Mesenchymal stem cell (in vitro differentiated cells and primary cell): ENCODE data around the gene MYOCOS.

Experiments used
- DNase-seq: peaks from one replicate; pipeline ENCODE4 v3.0.0-alpha.2; 2013
- H2AFZ ChIP-seq: one replicate; pipeline ENCODE4 v1.6.1; 2013; ENCODE audit warnings: low read depth, mild to moderate bottlenecking, control low read depth, inconsistent platforms, low read length, moderate library complexity
- H2AK5ac ChIP-seq: 2 replicates; pipeline ENCODE4 v1.6.1; 2013; ENCODE audit warnings: low read length, moderate library complexity, mild to moderate bottlenecking, inconsistent platforms; ENCODE audit not compliant: severe bottlenecking
- H2BK120ac ChIP-seq: one replicate; pipeline ENCODE4 v1.6.1; 2013; ENCODE audit warnings: low read depth, mild to moderate bottlenecking, inconsistent platforms, low read length, moderate library complexity
- H2BK12ac ChIP-seq, 2 experiments: one replicate each; pipeline ENCODE4 v1.6.1; 2013; ENCODE audit warnings: inconsistent platforms in 2 of 2, low read length in 2 of 2, mild to moderate bottlenecking in 2 of 2, moderate library complexity in 2 of 2, control low read depth in 1 of 2
- H2BK15ac ChIP-seq: one replicate; pipeline ENCODE4 v1.6.1; 2013; ENCODE audit warnings: mild to moderate bottlenecking, low read depth, inconsistent platforms; ENCODE audit not compliant: poor library complexity, severe bottlenecking
- H2BK5ac ChIP-seq: 2 replicates; pipeline ENCODE4 v1.6.1; 2013; ENCODE audit warnings: low read depth, mild to moderate bottlenecking, low read length, control low read depth, inconsistent platforms; ENCODE audit not compliant: poor library complexity, severe bottlenecking
- H3K14ac ChIP-seq, 2 experiments: one replicate each; pipeline ENCODE4 v1.6.1; 2013; ENCODE audit warnings: inconsistent platforms in 2 of 2, low read length in 2 of 2, control low read depth in 1 of 2, mild to moderate bottlenecking in 1 of 2, moderate library complexity in 1 of 2
- H3K18ac ChIP-seq, 2 experiments: one replicate each; pipeline ENCODE4 v1.6.1; 2013; ENCODE audit warnings: inconsistent platforms in 2 of 2, low read length in 2 of 2, control low read depth in 1 of 2, low read depth in 1 of 2, mild to moderate bottlenecking in 1 of 2
- H3K23ac ChIP-seq, 2 experiments: one replicate each; pipeline ENCODE4 v1.6.1; 2013; ENCODE audit warnings: inconsistent platforms in 2 of 2, low read length in 2 of 2, mild to moderate bottlenecking in 2 of 2, moderate library complexity in 2 of 2, control low read depth in 1 of 2
- H3K27ac ChIP-seq: 2 replicates; pipeline ENCODE4 v1.5.1; 2013; ENCODE audit warnings: mild to moderate bottlenecking, moderate library complexity, low read length, control low read depth, inconsistent platforms; ENCODE audit not compliant: poor library complexity, severe bottlenecking
- H3K27me3 ChIP-seq, 2 experiments: 2 replicates each; pipeline versions ENCODE4 v1.6.1 to v1.7.0; 2013; ENCODE audit warnings: low read length in 2 of 2, mild to moderate bottlenecking in 2 of 2, moderate library complexity in 2 of 2, control low read depth in 1 of 2, inconsistent platforms in 1 of 2; ENCODE audit not compliant: control insufficient read depth in 1 of 2, insufficient read depth in 1 of 2
- H3K36me3 ChIP-seq, 2 experiments: 2 replicates each; pipeline versions ENCODE4 v1.6.1 to v1.7.0; 2013; ENCODE audit warnings: low read length in 2 of 2, control low read depth in 1 of 2, inconsistent platforms in 1 of 2, low read depth in 1 of 2, mild to moderate bottlenecking in 1 of 2; ENCODE audit not compliant: insufficient read depth in 2 of 2, control insufficient read depth in 1 of 2
- H3K4ac ChIP-seq, 2 experiments: one replicate each; pipeline ENCODE4 v1.6.1; 2013; ENCODE audit warnings: inconsistent platforms in 2 of 2, low read length in 2 of 2, mild to moderate bottlenecking in 2 of 2, moderate library complexity in 2 of 2, control low read depth in 1 of 2, low read depth in 1 of 2
- H3K4me1 ChIP-seq: 2 replicates; pipeline ENCODE4 v1.6.1; 2013; ENCODE audit warnings: low read depth, low read length, control low read depth; ENCODE audit not compliant: control insufficient read depth, insufficient read depth
- H3K4me2 ChIP-seq: 2 replicates; pipeline ENCODE4 v1.6.1; 2013; ENCODE audit warnings: low read length, mild to moderate bottlenecking, inconsistent platforms; ENCODE audit not compliant: poor library complexity, severe bottlenecking
- H3K4me3 ChIP-seq, 2 experiments: 2 replicates each; pipeline versions ENCODE4 v1.5.1 to v1.7.0; 2013; ENCODE audit warnings: low read length in 2 of 2, mild to moderate bottlenecking in 2 of 2, control low read depth in 1 of 2, low read depth in 1 of 2; ENCODE audit not compliant: insufficient read depth in 1 of 2
- H3K79me1 ChIP-seq: replicated peaks from 2 replicates; pipeline ENCODE4 v1.6.1; 2013; ENCODE audit warnings: mild to moderate bottlenecking, control low read depth, low read length, inconsistent platforms; ENCODE audit not compliant: poor library complexity, severe bottlenecking
- H3K9ac ChIP-seq: 2 replicates; pipeline ENCODE4 v1.7.0; 2013; ENCODE audit warnings: mild to moderate bottlenecking, low read length, moderate library complexity
- H3K9me3 ChIP-seq: 2 replicates; pipeline ENCODE4 v1.7.0; 2013; ENCODE audit warnings: mild to moderate bottlenecking, low read length; ENCODE audit not compliant: control insufficient read depth
- H4K8ac ChIP-seq: one replicate; pipeline ENCODE4 v1.6.1; 2013; ENCODE audit warnings: inconsistent platforms, mild to moderate bottlenecking, low read length, moderate library complexity
- H4K91ac ChIP-seq: one replicate; pipeline ENCODE4 v1.6.1; 2013; ENCODE audit warnings: mild to moderate bottlenecking, low read length, inconsistent platforms
- WGBS: methylation state at CpG from one replicate; pipeline ENCODE4 v1.1.7; 2013; ENCODE audit warnings: mixed read lengths; 5-methylcytosine and 5-hydroxymethylcytosine counted together

The MYOCOS gene

GRCh38 chr1:171663036-171663853 is 41.2 kb downstream of the MYOCOS start:
- H3K27ac ChIP-seq = no peak overlapping the region
- WGBS = 93% methylated on average over 6 of the region's 7 CpGs
- H2BK15ac ChIP-seq = no peak overlapping the region
- H3K9ac ChIP-seq = peak overlapping the region; percentile 82
- peaks cover 0 to 5% of the 10 kb centered on the region in 2 experiments for H3K27me3 ChIP-seq
- H4K8ac ChIP-seq = no peak overlapping the region
- no peak overlapping the region for H3K4me2 ChIP-seq
- no peak overlapping the region for H2AK5ac ChIP-seq
- no peaks in the 10 kb centered on the region for H3K36me3 ChIP-seq
- H3K79me1 ChIP-seq = no peaks in the 10 kb centered on the region
- peak overlapping the region in 1 of 2 experiments; percentile 28 for H3K4me3 ChIP-seq
- DNase-seq = no peak
- H3K4ac ChIP-seq = no peak overlapping the region
- H3K14ac ChIP-seq = no peak overlapping the region
- no peak overlapping the region for H2BK5ac ChIP-seq
- H3K18ac ChIP-seq = no peak overlapping the region
- H2BK12ac ChIP-seq = no peak overlapping the region
- H4K91ac ChIP-seq = no peak overlapping the region
- H2AFZ ChIP-seq = no peak overlapping the region
- H3K4me1 ChIP-seq = no peaks in the 10 kb centered on the region
- no peak overlapping the region for H3K23ac ChIP-seq
- H3K9me3 ChIP-seq = no peaks in the 10 kb centered on the region
- H2BK120ac ChIP-seq = no peak overlapping the region

DNA sequence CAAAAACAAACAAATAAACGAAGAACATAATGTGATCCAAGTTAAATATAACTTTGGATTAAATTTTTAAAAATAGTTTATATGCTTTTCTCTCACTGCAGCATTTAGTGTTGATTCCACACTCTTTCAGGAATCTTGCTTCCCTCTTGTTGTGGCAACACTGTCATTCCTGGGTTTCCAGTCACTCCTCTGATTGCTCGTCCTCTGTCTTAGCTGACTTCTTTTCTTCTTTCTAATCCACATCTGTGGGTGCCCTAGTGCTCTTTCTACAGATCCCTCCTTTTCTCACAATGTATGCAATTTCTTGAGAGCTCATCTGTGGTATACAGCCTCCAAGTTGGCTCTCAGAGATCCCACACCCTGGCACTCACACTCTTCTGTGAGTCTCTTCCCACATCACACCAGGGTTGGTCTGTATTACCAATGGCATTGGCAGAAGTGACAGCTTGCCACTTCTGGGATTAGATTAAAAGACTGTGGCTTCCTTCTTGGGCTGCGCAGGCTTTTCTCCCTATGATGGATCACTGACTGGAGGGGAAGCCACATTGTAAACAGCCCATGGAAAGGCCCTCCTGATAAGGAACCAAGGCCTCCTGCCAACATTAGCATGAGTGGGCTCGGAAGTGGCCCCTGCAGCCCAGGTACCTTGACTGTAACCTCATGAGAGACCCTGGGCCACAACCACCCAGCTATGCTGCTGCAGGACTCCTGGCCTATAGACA is 42.0 kb downstream of the MYOCOS start:
- Histone ChIP-seq H3K9me3 (no peaks in the 10 kb centered on the region), H3K4ac (no peak overlapping the region), H3K4me2 (no peak overlapping the region), H3K79me1 (no peaks in the 10 kb centered on the region), H3K18ac (no peak overlapping the region), H3K9ac (peak overlapping the region; percentile 82), H2BK5ac (no peak overlapping the region), H4K8ac (no peak overlapping the region), H4K91ac (no peak overlapping the region), H2BK12ac (no peak overlapping the region), H3K4me1 (no peaks in the 10 kb centered on the region), H2AFZ (no peak overlapping the region), H3K27me3 (peaks cover 0 to 5% of the 10 kb centered on the region in 2 experiments), H3K23ac (no peak overlapping the region), H3K14ac (no peak overlapping the region), H3K36me3 (no peaks in the 10 kb centered on the region), H3K4me3 (peak overlapping the region in 1 of 2 experiments; percentile 28), H2BK120ac (no peak overlapping the region), H2BK15ac (no peak overlapping the region), H3K27ac (no peak overlapping the region), H2AK5ac (no peak overlapping the region)
- DNase-seq = no peak
- WGBS = 83% methylated on average over 3 of the region's 4 CpGs

GRCh38 chr1:171664976-171665375 is 42.9 kb downstream of the MYOCOS start:
- H3K9me3 ChIP-seq = no peaks in the 10 kb centered on the region
- no peak overlapping the region for H2AFZ ChIP-seq
- H2AK5ac ChIP-seq = no peak overlapping the region
- H3K4ac ChIP-seq = no peak overlapping the region
- no peak overlapping the region for H2BK120ac ChIP-seq
- peak overlapping the region; percentile 5 for H3K9ac ChIP-seq
- no peak overlapping the region for H2BK15ac ChIP-seq
- no peak overlapping the region for H3K4me2 ChIP-seq
- no peak overlapping the region for H3K27ac ChIP-seq
- H4K8ac ChIP-seq = no peak overlapping the region
- H3K14ac ChIP-seq = no peak overlapping the region
- peaks cover 0 to 5% of the 10 kb centered on the region in 2 experiments for H3K27me3 ChIP-seq
- DNase-seq = no peak
- H3K4me1 ChIP-seq = no peaks in the 10 kb centered on the region
- H2BK12ac ChIP-seq = no peak overlapping the region
- H3K23ac ChIP-seq = no peak overlapping the region
- H3K18ac ChIP-seq = no peak overlapping the region
- H3K4me3 ChIP-seq = no peak overlapping the region
- H3K79me1 ChIP-seq = no peaks in the 10 kb centered on the region
- no peaks in the 10 kb centered on the region for H3K36me3 ChIP-seq
- no peak overlapping the region for H2BK5ac ChIP-seq
- H4K91ac ChIP-seq = no peak overlapping the region

DNA sequence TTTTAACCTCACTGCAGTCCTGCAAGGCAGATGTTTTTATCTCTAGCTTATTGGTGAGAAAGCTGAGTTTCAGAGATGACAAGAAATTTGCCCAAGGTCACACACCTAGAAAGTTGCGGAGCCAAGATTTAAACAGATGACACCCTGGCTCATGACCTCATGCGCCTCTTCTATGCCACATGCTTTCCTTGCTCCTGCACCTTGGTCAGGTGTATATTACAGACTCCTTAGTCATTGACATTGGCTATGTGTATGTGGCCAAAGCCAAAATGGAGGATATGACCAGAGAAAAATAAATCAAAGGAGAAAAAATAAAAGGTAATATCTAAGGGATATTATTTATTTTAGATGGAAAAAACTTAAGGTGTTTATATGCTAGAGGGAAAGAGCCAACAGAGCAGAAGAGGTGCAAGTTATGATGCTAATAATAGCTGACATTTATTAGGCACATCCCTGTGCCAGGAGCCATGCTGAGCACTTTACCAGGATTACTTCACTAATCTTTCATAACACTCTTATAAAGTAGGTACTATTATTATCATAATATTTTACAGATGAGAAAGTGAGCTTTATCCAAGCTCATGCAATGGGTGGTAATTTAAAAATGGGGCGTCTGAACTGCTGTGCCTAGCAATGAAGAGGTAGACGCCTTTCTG is 44.2 kb downstream of the MYOCOS start:
- no peak overlapping the region for H2BK5ac ChIP-seq
- H3K23ac ChIP-seq = no peak overlapping the region
- peaks cover 0 to 5% of the 10 kb centered on the region in 2 experiments for H3K27me3 ChIP-seq
- H3K4me1 ChIP-seq = no peaks in the 10 kb centered on the region
- no peaks in the 10 kb centered on the region for H3K9me3 ChIP-seq
- H3K36me3 ChIP-seq = no peaks in the 10 kb centered on the region
- H3K27ac ChIP-seq = no peak overlapping the region
- H3K4me3 ChIP-seq = no peak overlapping the region
- no peak overlapping the region for H3K4ac ChIP-seq
- H3K9ac ChIP-seq = no peak overlapping the region
- H4K8ac ChIP-seq = no peak overlapping the region
- H2BK120ac ChIP-seq = no peak overlapping the region
- H2BK12ac ChIP-seq = no peak overlapping the region
- H2BK15ac ChIP-seq = no peak overlapping the region
- no peaks in the 10 kb centered on the region for H3K79me1 ChIP-seq
- no peak overlapping the region for H4K91ac ChIP-seq
- 100% methylated on average over 2 of the region's 4 CpGs for WGBS
- H3K14ac ChIP-seq = no peak overlapping the region
- no peak for DNase-seq
- H2AK5ac ChIP-seq = no peak overlapping the region
- H3K4me2 ChIP-seq = no peak overlapping the region
- no peak overlapping the region for H2AFZ ChIP-seq
- H3K18ac ChIP-seq = no peak overlapping the region
